AML-193 (cell line): ENCODE results near the gene LSAMP.

Experiments used
- DNase-seq, 2 experiments: peaks; one replicate each; lab custom pipeline; 2025; lab: John Stamatoyannopoulos, UW

LSAMP gene

DNA sequence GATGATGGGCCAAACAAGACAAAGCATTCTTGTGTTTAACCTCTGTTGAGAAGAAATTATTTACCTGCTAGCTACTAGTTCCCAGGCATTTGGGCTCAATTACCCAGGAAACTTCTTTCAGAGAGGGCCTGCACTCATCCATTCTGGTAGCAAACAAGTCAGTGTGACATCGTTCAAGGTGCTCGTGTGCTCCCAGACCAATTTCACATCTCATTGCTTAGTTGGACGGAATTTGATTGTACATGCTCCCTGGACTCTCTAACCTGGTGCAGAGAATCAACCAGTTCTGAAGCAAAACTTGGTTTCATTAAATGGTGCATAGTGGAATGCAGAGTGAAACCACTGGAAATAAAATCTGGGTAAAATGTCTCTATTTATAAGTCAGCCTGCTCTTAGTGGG lies 392.7 kb downstream of the LSAMP start:
- no peak for DNase-seq

DNA sequence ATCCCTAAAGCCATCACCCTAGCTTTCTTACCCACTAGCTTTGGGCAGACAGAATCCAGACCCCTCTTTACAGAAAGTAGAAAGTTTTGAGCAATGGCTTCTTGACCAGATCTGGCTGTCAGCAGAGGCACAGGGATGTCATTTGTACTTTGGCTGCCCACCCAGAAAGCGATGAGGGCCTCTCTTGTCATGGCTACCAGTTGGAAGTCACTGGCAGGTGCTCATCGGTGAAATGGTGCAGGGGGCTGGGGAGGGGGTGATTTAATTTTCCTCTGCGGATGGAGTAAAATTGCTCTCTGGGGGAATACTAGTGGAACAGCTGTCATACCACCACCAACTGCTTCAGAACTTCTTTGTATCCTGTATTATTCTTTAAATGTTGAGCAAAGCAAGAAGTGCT lies 393.7 kb downstream of the LSAMP start:
- DNase-seq = no peak

DNA sequence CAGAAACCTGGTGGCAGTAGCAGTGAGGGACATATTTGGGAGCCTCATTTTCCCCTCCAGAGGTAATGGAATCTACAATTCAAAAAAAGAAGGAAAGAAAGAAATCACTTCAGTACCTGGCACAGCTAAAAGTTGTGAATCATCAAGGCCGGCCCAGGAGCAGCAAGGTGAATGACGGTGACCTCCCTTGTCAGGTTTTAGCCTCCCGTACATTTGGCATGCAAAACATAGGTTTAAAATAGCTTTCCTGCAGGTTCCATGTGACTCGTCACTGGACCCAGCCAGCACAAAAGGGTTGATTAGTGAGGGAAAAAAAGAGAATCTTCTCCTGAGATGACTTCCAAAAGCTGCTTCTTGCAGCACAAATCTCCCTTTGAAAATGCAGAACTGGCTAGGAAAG lies 394.2 kb downstream of the LSAMP start:
- DNase-seq = no peak

DNA sequence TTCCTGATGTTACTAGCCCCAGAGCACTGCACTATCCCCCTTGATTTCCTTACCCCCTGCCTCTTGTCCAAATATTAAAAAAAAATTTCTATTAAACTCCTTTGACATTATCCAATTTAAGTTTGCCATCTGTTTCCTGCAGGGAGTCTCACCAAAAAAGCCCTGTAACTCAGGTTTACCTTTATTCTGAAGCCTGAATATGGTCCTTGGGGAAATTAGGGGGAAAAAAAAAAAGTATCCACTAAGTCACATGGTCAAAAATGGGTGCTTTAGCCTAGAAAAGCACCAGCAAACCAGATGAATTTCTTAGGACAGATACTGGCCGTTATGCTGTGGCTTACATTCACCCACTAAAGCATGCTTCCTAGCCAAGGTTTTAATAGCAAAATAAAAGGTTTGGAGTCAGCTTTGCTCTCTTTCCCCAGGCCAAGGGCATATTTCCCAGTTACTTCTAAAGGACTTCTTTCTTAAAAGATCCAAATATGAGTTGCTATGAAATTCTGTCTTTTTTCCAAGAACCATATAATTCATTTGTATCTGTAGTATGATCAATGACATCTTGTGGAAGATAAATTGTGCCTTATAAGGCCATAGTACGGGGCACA lies 394.9 kb downstream of the LSAMP start:
- DNase-seq = no peak

DNA sequence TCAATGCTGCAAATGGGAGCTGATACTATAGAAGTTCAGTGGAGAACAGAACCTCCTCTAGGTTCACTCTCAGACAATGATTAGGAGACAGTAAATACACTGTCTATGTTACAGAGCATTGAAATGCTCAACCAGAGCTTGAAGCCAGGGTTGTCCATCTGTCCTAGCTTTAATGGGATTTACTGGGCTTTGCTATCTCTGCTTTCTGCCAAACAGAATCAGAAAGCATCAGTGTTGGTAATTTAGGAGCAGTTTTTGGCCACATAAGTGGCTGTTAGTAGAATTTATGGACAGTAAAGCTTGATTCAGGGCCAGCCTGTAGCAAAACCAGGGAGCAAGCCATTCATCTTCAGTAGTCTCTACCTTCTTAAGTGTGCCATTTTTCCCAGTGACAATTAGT lies 396.3 kb downstream of the LSAMP start:
- no peak for DNase-seq

DNA sequence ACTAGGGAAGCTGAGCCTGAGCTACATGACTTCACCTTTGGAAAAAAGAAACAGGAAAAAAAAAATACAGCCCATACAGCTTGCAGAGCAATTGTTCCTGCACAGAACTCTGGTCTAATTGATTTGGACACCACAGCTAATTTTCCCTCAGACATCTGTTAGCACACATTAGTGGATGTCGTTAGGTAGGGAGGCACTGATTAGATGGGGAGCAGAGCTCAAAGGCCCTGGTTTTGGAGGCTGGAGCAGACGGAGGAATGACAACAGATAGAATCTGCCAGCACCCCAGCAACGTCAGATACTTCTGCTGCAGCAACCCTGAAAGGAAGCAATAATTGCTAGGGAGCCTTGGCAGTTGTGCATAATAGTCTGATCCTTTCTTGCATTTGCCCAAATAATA lies 398.9 kb downstream of the LSAMP start:
- DNase-seq = no peak

DNA sequence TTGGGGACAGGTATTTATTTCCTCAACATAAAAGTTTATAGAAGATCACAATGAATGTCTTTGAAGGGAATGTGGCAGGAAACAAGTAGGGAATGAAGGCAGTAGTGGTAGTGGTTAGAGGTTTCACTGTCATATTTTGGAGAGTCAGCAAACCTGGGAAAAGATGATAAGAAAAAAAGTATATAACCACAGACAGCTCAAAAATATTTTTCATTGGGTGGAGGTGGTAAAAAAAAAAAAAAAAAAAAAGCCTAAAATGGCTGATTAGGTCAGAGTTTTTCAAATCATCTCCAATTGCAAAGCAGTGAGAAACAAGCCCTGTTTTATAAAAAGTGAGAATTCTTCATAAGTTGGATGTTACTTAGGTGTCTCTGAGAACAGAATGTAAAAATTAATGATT lies 400.0 kb downstream of the LSAMP start:
- no peak for DNase-seq

DNA sequence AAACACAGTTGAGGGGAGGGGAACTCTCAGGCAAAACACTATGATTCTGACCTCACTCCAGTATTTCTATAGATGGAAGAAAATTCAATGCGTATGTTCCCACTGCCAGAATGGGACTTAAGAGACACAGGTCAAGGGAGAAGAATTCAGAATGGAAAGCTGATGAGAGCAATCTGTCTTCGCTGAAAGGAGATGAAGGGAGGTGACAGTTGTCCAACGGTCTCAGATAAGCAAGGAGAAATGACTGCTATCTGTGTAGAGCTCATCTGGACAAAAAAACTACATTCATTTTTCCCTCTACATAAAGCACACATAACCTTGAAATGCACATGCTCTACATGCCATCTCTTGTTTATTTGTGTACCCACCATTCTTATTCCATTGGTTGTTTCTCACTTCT lies 405.1 kb downstream of the LSAMP start:
- no peak for DNase-seq

DNA sequence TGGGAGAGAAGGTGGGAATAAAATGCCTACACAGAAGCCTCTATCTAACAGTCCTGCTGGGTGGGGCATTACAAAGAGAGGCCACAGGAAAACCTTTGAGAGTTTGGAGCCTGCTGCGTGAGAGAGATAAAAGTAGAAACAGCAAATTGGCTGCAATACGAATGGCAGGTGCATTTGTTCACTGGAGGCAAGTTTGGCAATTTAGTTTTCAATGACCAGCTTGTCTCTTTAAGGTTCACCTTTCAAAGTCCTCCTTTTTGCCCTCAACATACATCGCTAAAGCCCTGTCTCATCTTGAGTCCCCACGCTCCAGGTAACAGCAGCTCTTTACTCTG lies 405.7 kb downstream of the LSAMP start:
- DNase-seq = no peak

DNA sequence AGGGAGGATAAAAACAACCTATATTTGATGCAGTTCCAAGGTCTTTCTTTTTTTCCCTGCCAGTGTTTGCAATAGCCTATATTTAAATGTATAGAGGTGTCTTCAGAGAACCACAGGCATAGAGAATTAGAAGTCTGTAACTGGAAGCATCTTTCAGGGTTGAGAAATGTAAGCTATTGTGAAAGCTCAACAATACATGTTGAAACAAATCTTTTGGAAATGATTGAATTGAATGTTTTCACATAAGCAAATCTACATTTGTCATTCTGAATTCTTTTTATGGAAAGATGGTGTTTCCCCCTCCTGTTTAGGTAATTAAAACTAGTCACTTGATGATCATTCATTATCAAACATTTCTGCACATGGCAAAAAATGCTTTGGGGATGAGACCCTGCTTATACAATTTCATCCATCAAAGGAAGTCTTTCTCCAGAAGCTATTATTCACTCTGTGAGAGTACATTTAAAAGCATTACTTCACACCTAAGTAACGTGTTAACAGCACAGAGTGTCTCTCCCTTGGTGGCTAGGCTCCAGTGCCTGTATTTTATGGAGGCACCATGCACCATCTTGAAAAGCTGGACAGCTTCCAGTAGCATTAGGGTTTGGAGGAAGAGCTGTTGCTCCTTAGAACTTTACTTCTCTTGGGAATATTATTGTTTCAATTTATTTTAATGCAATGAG lies 406.2 kb downstream of the LSAMP start:
- peak; percentile 15 to 44 for DNase-seq

DNA sequence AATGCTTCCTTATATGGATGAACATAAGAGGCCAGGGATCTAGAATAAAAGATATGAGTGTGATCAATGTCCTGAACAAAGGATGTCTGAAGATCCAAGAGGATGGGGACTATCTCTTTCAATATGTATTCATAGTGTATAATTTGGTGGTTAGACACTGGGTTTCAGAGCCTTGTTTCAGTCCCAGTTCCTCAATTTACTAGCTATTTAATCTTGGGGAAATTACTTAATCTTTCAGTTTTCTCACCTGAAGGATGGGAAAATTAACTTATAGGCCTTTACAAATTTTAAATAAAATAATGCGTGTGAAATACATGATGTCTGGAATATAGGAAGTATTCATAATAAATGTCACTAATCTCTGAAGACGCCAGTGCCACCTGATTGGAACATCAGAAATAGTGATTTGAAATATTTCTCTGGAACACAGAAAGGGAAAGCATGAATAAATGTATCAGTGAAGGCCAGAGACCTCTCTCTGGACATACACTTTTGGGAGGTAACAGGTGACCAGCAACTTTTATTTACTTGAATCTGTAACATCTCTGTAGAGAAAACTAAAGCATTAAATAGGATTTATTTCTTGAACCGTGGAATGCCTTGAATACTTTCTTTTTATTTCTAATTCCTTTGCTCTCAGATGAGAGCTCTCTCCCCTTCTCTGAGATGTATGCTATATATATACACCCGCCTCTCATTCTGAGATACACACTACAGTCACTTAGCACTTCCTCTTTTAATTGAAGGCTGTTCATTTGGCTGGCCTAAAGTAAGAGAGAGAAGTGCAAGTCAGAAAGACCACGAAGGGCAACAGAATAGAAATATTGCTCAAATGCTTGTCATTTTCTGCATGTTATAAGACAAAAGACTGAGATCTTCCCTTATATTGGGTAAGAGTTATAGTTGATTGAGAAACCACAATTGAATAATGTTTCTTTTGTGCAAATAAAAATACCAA lies 407.1 kb downstream of the LSAMP start:
- peak; percentile 53 to 64 for DNase-seq

DNA sequence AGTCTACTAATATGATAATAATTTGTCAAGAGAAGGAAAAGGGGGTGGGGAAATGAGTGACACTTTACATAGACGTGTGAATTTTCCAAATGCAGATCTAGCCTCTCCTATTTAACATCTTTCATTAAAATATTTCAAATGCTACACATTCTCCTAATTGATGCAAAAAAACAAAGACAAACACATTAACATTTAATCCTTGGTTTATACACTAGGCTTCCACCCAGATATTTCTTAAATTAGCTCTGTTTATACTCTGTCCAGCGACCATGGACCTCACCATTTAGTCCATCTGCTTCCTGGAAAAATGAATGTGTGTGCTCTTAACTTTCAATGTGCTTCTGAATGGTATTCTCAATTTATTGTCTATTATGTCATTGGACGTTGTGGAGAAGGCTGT lies 409.9 kb downstream of the LSAMP start:
- DNase-seq = no peak

DNA sequence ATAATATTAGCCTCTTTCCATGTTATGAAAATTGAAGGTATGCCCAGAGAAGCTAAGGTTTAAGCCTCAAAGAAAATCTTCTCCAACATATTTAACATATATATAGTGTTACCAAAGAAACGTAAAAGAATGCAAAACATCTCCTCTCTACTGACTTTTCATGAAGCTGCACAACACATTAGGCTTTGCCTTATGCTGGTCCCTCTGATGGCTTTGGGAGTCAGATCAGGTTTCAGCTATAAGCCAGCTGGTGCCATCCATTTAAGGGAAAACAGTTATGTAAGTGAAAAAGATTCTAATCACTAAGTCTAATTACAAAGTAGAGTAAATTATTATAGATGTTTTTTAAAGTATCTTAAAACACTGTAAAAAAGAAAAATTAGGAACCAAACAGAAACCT lies 410.5 kb downstream of the LSAMP start:
- DNase-seq = no peak

DNA sequence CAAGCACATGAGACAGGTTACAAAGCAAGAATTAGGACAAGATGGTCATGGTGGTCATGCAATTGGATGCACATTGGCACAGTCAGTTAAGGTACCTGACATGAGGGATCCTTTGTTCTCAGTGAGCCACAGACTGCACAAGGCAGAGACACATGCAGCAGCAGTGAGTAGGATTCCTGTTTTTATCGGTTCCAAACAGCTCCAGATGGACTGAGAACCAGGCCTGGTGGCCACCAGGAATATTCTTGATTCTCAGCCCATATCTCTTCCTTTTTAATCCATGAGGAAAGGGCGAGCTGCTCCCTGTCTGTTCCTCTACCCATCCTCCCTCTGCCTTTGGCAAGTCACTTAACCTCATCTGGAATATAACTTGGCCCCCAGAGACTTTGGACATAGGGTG lies 411.2 kb downstream of the LSAMP start:
- DNase-seq = no peak

DNA sequence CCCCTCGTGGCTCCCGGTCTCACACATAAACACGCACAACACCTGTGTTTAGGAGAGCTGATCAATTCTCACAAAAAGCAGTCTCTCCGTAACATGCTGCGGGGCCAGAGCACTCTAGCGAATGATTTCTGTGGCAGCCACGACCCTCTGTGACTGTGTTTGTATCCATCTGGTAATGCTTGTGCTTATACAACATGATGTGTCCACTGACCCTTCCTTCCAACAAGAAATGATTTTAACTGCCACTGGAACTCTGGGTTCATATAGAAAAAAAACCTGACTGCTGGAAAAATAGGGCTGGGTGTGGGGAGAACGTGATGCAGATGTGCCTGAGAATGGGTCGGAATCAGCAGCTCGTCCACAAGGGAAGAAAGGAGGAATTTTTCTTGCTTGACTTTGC lies 411.8 kb downstream of the LSAMP start:
- no peak for DNase-seq

DNA sequence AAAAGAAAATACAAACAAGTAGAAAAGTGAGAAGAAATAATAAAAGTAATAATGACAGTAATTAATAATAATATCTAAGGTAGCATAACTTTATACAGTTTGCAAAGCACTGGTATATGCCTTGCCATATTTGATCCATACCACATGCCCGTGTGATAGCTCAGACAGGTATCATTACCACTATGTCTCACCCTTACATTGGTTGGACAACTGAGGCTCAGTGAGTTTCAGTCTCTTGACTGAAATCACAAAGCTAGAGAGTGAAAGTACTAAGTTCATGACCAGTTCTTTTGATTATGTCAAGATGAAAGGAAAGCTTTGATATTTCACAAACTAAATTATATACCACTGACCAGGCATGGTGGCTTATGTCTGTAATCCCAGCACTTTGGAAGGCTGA lies 413.1 kb downstream of the LSAMP start:
- no peak for DNase-seq

DNA sequence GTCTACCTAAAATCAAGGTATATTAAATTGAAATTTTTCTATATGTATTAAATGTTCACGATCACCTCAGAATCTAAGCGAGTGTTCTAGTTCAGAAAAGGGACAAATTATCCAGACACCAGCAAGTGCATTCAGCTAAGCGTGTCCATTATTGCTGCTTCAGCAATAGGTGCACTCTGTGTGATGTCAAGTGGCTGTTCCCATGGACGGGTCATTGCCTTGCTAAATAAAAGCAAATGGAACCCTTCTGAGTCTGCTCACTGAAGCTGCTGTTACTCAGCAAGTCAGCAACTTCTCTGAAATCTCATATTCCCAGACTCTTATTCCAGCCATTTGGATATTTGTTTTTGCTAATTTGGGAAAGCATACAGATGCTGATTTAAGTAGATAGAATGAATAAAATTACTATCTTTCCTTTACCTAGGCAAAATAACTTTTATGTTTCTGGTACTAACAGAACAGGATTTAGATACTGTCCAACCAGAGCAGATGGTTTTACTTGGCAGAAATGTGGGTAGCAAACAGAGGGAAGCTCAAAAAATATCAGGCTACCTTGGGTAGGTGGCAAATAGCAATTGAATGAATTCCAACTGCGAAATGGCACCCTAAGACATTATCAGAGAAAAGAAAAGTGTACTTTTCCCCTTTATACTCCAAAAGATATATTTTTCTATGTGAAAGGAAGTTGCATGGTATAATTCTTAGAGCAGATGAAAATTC lies 415.0 kb downstream of the LSAMP start:
- DNase-seq = no peak

DNA sequence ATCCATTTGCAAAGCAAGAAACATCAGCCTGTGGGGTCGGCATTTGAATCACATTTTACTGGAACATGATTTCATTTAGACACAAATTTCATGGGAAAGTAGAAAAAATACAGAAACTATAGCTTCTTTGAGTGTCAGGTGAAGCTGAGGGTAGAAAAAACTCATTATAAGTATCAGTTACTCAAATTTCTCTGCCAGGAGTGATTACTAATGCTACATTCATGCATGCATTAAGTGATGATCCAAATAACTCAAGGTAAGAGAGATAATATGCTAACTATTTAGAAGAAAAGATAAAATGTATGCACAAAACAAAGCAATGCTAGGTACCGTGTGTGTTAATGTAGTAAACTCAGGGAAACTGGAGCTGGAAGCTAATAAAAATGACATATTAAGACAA lies 416.0 kb downstream of the LSAMP start:
- DNase-seq = no peak

DNA sequence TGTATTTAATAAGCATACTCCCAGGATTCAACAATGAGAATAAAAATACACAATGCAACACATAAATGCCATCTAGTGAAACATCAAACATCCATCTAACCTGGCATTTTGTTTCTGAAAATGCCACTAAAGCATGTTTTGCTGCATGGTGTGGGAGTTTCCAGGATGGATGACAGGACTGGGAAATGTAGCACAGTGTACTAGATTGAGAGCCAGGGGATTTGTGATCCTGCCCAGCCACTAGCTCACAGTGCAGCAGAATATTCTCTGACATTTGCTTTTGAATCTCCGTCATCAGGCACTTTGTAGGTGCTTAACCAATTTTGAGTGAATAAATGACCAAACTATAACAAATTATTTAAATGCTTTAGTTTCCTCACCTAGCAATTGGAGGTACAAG lies 417.1 kb downstream of the LSAMP start:
- no peak for DNase-seq

DNA sequence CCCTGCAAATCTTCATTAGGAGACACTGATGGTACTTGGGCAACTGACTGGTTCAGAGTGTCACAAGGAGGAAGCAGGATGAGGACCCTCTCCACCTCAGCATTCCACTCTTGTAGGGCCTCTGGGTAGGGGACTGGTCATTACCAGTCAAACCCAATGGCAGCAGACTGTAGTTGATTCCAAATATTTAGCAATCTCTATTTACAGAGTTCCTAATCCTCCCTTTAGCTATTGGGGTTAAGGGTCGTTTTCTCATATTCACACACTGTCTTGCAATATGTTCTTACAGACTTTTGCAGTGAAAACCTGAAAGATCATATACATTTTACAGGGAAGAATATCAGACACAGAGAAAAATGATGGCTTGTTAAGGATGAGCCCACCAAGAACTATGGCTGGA lies 424.3 kb downstream of the LSAMP start:
- no peak for DNase-seq

DNA sequence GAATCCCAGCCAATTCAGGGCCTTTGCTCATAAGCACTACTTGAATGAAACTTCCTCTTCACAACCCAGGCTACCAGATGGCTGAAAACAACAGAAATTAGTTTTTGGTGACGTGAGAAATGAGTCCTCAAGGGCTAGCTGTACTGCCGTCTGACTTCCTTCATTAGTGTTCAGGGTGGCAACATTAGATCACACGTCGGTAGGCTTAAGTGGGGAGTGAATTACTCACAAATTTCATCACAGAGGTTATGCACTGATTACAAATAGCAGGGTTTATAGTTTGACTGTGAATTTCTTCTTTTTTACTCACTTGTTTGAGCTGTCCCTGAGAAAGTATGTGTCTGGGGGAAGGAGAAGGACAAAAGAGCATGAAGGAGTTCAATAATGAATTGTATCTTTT lies 424.8 kb downstream of the LSAMP start:
- no peak for DNase-seq

DNA sequence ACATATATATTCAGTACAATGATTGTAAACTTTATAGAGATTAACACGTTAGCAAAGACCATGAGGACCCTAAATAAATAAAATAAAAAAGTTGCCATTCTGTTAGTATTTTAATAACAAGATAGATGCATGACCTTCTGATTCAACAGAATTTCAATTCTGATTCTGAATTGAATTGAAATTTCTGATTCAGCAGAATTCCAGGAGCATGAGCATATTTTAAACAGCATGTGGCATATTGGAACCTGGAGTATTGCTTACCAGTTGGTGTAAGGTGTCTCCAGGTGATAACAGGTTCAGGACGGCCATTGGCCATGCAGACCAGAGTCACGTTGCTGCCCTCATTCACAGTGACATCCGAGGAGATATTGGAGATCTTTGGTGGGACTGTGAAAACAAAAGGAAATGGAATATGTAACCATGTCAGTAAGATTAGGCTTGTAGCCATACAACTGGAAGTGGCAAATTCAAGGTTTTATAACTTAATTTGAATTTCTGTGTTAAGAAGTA lies 426.0 kb downstream of the LSAMP start:
- DNase-seq = no peak
